IMR-90 (cell line): ENCODE measurements around the gene KRTAP20-3. TPM values are rescaled to one million over a fixed set of nuclear protein-coding genes. Genes with fewer than 3 reads are reported as not detected.

Experiments used
- ATAC-seq: fragments of 200-7000 bp; cut with Tn5 transposase; 2 replicates; pipeline ENCODE4 v1.9.1; 2020; ENCODE audit warnings: low read depth, mild to moderate bottlenecking, moderate library complexity
- BruUV-seq: library from RNA; stranded (reverse); fragments of 400-500 nt; replicated peaks from 2 replicates; lab custom pipeline; 2021; lab: Mats Ljungman, UMichigan
- CTCF ChIA-PET: fragments of 300-600 bp; formaldehyde crosslinking; extraction: SDS; loops from one replicate; lab custom pipeline; 2021; ENCODE audit warnings: antibody characterized with exemption; lab: Yijun Ruan, JAX
- POLR2A ChIA-PET: fragments of 300-600 bp; sonication (Branson Sonifier 250); formaldehyde crosslinking; loops from one replicate; lab custom pipeline; 2022; ENCODE audit warnings: antibody characterized with exemption; ENCODE audit not compliant: unreplicated experiment; lab: Charles Lee
- DNase-seq: peaks from one replicate; pipeline ENCODE4 v3.0.0; 2013
- H2AFZ ChIP-seq: replicated peaks from 2 replicates; pipeline ENCODE3; 2013; ENCODE audit warnings: low read length, mild to moderate bottlenecking; ENCODE audit not compliant: poor library complexity
- H2AK5ac ChIP-seq: 2 replicates; pipeline ENCODE4 v1.6.1; 2013; ENCODE audit warnings: low read depth, low read length, inconsistent platforms
- H2AK9ac ChIP-seq: replicated peaks from 2 replicates; pipeline ENCODE3; 2013; ENCODE audit warnings: mild to moderate bottlenecking, low read depth, low read length, moderate library complexity; ENCODE audit not compliant: poor library complexity
- H2BK120ac ChIP-seq: 2 replicates; pipeline ENCODE4 v1.6.1; 2013; ENCODE audit warnings: low read depth, low read length, inconsistent platforms
- H2BK15ac ChIP-seq: 3 replicates; pipeline ENCODE4 v1.6.1; 2013; ENCODE audit warnings: low read depth, low read length, inconsistent platforms
- H2BK20ac ChIP-seq: 2 replicates; pipeline ENCODE4 v1.6.1; 2013; ENCODE audit warnings: low read depth, mild to moderate bottlenecking, inconsistent platforms, low read length, moderate library complexity
- H2BK5ac ChIP-seq: 2 replicates; pipeline ENCODE4 v1.6.1; 2013; ENCODE audit warnings: mild to moderate bottlenecking, low read depth, low read length, inconsistent platforms; ENCODE audit not compliant: poor library complexity, severe bottlenecking
- H3K14ac ChIP-seq: replicated peaks from 2 replicates; pipeline ENCODE4 v1.6.1; 2013; ENCODE audit warnings: low read depth, low read length, inconsistent platforms
- H3K18ac ChIP-seq: 2 replicates; pipeline ENCODE4 v1.6.1; 2013; ENCODE audit warnings: low read depth, low read length, control low read depth
- H3K23ac ChIP-seq: 2 replicates; pipeline ENCODE4 v1.6.1; 2013; ENCODE audit warnings: low read depth, low read length, inconsistent platforms
- H3K27ac ChIP-seq: 2 replicates; pipeline ENCODE4 v1.5.1; 2013; ENCODE audit warnings: mild to moderate bottlenecking, control low read depth, low read length; ENCODE audit not compliant: insufficient read depth
- H3K27me3 ChIP-seq: 2 replicates; pipeline ENCODE4 v1.6.1; 2013; ENCODE audit warnings: low read length; ENCODE audit not compliant: control insufficient read depth, insufficient read depth
- H3K36me3 ChIP-seq: 2 replicates; pipeline ENCODE4 v1.6.1; 2013; ENCODE audit warnings: low read length, mixed read lengths; ENCODE audit not compliant: control insufficient read depth, insufficient read depth
- H3K4ac ChIP-seq: 2 replicates; pipeline ENCODE4 v1.6.1; 2013; ENCODE audit warnings: low read depth, low read length, inconsistent platforms
- H3K4me1 ChIP-seq: 2 replicates; pipeline ENCODE4 v1.6.1; 2013; ENCODE audit warnings: low read length, mixed read lengths; ENCODE audit not compliant: control insufficient read depth, insufficient read depth
- H3K4me2 ChIP-seq: 2 replicates; pipeline ENCODE4 v1.6.1; 2013; ENCODE audit warnings: low read depth, mild to moderate bottlenecking, control low read depth, low read length, moderate library complexity
- H3K4me3 ChIP-seq: 2 replicates; pipeline ENCODE4 v1.5.1; 2013; ENCODE audit warnings: low read depth, mild to moderate bottlenecking, control low read depth, low read length, moderate library complexity; ENCODE audit not compliant: insufficient read depth
- H3K56ac ChIP-seq: 2 replicates; pipeline ENCODE4 v1.6.1; 2013; ENCODE audit warnings: low read length, inconsistent platforms; ENCODE audit not compliant: insufficient read depth; ENCODE audit errors: extremely low read depth
- H3K79me1 ChIP-seq, 2 experiments: 2 replicates each; pipeline ENCODE4 v1.6.1; 2013; ENCODE audit warnings: low read length in 2 of 2, inconsistent platforms in 1 of 2, low read depth in 1 of 2
- H3K9ac ChIP-seq: 2 replicates; pipeline ENCODE4 v1.6.1; 2013; ENCODE audit warnings: low read depth, low read length, control low read depth
- H3K9me1 ChIP-seq: 2 replicates; pipeline ENCODE4 v1.6.1; 2013; ENCODE audit warnings: low read length, inconsistent platforms; ENCODE audit not compliant: insufficient read depth
- H3K9me3 ChIP-seq: 2 replicates; pipeline ENCODE4 v1.6.1; 2013; ENCODE audit warnings: low read length; ENCODE audit not compliant: control insufficient read depth, insufficient read depth
- H4K20me1 ChIP-seq: 2 replicates; pipeline ENCODE4 v1.6.1; 2013; ENCODE audit warnings: low read length, inconsistent platforms; ENCODE audit not compliant: insufficient read depth
- H4K5ac ChIP-seq: 2 replicates; pipeline ENCODE4 v1.6.1; 2013; ENCODE audit warnings: mild to moderate bottlenecking, low read depth, low read length, control low read depth
- H4K8ac ChIP-seq, 2 experiments: 2 replicates each; pipeline ENCODE4 v1.6.1; 2013; ENCODE audit warnings: low read depth in 2 of 2, low read length in 2 of 2, control low read depth in 1 of 2, inconsistent platforms in 1 of 2
- H4K91ac ChIP-seq: 2 replicates; pipeline ENCODE4 v1.6.1; 2013; ENCODE audit warnings: low read depth, low read length, inconsistent platforms; ENCODE audit not compliant: insufficient read depth
- MAFK ChIP-seq: IDR thresholded peaks from 2 replicates; pipeline ENCODE4 v1.6.1; 2012; ENCODE audit warnings: low read depth, low read length, improper control_type of control experiment
- RFX5 ChIP-seq: IDR thresholded peaks from 2 replicates; pipeline ENCODE4 v1.8.0; 2012; ENCODE audit warnings: low read depth, mild to moderate bottlenecking, low read length, moderate library complexity
- WGBS, 2 experiments: methylation state at CpG; one replicate each; pipeline versions ENCODE4 v1.1.5 to v1.1.7; 2013; ENCODE audit warnings: missing lambda C conversion rate in 2 of 2; ENCODE audit not compliant: insufficient read length in 1 of 2; ENCODE audit errors: extremely low coverage in 2 of 2; 5-methylcytosine and 5-hydroxymethylcytosine counted together
- dilution Hi-C: fragments of 300-500 bp; cut with HindIII; formaldehyde crosslinking; loops from one replicate; pipeline ENCODE4 v1.14.3; 2018; ENCODE audit warnings: low sequenced_read_pairs; ENCODE audit not compliant: unreplicated experiment
- in situ Hi-C: fragments of 300-500 bp; cut with MboI; formaldehyde crosslinking; loops from 3 replicates; pipeline ENCODE4 v1.14.3; 2019; ENCODE audit warnings: low sequenced_read_pairs, inconsistent platforms, mixed read lengths
- intact Hi-C: fragments of 100-400 bp; cut with micrococcal nuclease; formaldehyde crosslinking; loops from 2 replicates; pipeline ENCODE4 v1.10.0; 2022
- polyA plus RNA-seq, 3 experiments: library from polyadenylated mRNA; depleted of rRNA; stranded (reverse); fragments of >200 nt; gene quantifications; 2 replicates each; pipeline ENCODE4 v1.2.3, GENCODE V29; 2012; ENCODE audit warnings: low replicate concordance in 1 of 3
- total RNA-seq: library from RNA; depleted of rRNA; stranded (reverse); fragments of >200 nt; gene quantifications from 2 replicates; pipeline ENCODE4 v1.2.3, GENCODE V29; 2012

Gene KRTAP20-3
- total and polyA plus RNA-seq, 2 of the 4 experiments (the other 2 are of a cell fraction) = not detected

DNA sequence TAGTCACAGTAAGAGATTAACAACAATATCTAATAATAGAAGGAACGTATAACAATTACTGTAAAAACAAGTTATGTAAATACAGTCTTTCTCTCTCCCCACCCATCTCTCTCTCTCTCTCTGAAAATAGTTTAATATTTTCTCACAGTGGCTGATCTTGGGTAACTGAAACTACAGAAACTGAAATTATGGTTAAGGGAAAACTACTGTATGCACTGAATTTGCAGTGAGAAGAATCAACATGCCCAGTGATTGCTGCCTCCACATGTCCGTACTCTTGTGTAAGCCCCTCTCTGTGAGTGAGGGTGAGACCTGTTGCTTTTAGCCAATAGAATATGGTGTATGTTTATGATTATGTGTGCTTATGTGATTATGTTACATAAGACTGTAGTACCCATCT is 30.5 kb upstream of the KRTAP20-3 start:
- Histone ChIP-seq H3K23ac (no peak overlapping the region), H2BK5ac (no peak overlapping the region), H3K4ac (no peak overlapping the region), H3K14ac (no peak overlapping the region), H3K9me1 (no peaks in the 10 kb centered on the region), H4K20me1 (no peaks in the 10 kb centered on the region), H2AK5ac (no peak overlapping the region), H2AFZ (no peak overlapping the region), H2BK15ac (no peak overlapping the region), H4K91ac (no peak overlapping the region), H3K27me3 (no peaks in the 10 kb centered on the region), H2BK20ac (no peak overlapping the region), H3K27ac (no peak overlapping the region), H3K4me3 (no peak overlapping the region), H3K9ac (no peak overlapping the region), H3K56ac (no peak overlapping the region), H3K9me3 (peaks cover 14% of the 10 kb centered on the region), H4K8ac (no peak overlapping the region), H3K79me1 (no peaks in the 10 kb centered on the region), H4K5ac (no peak overlapping the region), H2BK120ac (no peak overlapping the region), H3K18ac (no peak overlapping the region), H3K36me3 (no peaks in the 10 kb centered on the region), H3K4me1 (no peaks in the 10 kb centered on the region), H2AK9ac (no peak overlapping the region), H3K4me2 (no peak overlapping the region)
- in situ Hi-C loops (no loop called here), intact Hi-C loops (no loop called here), dilution Hi-C loops (no loop called here)
- ChIA-PET POLR2A (no interaction called here), CTCF (no interaction called here)
- DNase-seq (no peak), ATAC-seq (no peak)
- TF ChIP-seq MAFK (no peak), RFX5 (no peak)
- WGBS, 2 experiments = no CpG with 5 or more reads among the region's 2 CpGs
- BruUV-seq = no TSS peak
